Head of caudate nucleus (tissue), 42 donors: ENCODE measurements around the gene C22orf39.

Experiments used
- DNase-seq, 42 donors: peaks; one replicate each; pipeline versions ENCODE4 v3.0.0 to v3.0.0-alpha.2; 2020 to 2021; ENCODE audit warnings: mixed read lengths in 7 of 42
- intact Hi-C: fragments of 100-400 bp; cut with DNase I; formaldehyde crosslinking; loops from one replicate; pipeline ENCODE4 v1.15.0; 2022

The C22orf39 gene

GRCh38 chr22:19447330-19448075 lies at the start of gene C22orf39:
Gene C22orf39, minus strand, starts transcription at chr22:19447711. Its CDS starts 23 bp downstream, at chr22:19447688.
- DNase-seq = peak; percentile 90 to 98 (median 96)
- intact Hi-C loops = loop anchor here (2.0 to 10.0 kb wide), 2 partner anchors 15 to 303 kb away; partner anchors contain the start of genes ESS2 and MRPL40

- intact Hi-C loops = no loop called here
- DNase-seq = no peak
These were observed 49.7 kb upstream of the C22orf39 start for GRCh38 chr22:19497245-19497644.

DNA sequence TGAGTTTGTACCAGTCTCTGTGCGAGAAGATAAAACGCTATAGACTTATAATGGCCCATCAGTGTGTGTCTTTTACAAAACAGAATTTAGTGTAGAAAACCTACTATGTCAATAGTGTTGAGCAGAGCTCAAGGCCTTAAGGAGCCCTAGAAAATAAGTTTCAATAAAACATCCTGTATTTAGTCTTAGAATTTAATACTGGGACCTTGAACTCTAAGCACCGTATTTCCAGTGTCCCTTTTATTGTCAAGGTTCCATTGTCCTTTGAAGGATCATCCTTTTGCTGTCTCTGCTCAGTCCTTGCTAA lies 48.8 kb upstream of the C22orf39 start:
- intact Hi-C loops = no loop called here
- no peak for DNase-seq

DNA sequence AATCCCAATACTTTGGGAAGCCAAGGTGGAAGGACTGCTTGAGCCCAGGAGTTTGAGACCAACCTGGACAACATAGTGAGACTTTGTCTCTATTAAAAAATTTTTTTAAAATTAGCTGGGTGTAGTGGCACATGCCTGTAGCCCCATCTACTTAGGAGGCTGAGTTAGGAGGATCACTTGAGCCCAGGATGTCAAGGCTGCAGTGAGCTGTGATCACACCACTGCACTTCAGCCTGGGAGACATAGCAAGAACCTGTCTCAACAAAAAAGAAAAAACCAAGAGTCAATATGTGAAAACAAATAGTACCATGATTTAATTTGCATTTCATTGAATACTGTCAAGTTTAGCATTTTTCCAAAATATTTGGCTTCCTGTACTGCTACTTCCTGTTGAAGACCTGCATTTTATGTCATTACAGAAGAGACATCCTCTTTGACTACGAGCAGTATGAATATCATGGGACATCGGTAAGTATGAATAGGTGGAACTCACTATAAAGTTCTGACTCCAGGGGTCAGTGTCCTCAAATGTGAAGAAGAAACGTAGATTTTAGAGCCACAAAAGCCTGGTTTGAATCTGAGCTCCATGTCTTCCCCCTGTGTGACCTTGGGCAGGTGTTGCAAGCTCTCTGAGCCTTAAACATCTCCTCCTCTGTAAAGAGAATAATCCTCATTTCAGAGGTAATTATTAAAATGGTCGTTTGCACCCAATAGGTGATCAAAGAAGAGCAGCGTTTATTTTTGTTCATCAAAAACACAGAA lies 48.2 kb upstream of the C22orf39 start:
- DNase-seq = no peak

GRCh38 chr22:19494676-19495173 lies 47.2 kb upstream of the C22orf39 start:
- DNase-seq = no peak
- intact Hi-C loops = no loop called here

More for the DNA sequence above, 48.2 kb upstream of the C22orf39 start:
- intact Hi-C loops = no loop called here

DNA sequence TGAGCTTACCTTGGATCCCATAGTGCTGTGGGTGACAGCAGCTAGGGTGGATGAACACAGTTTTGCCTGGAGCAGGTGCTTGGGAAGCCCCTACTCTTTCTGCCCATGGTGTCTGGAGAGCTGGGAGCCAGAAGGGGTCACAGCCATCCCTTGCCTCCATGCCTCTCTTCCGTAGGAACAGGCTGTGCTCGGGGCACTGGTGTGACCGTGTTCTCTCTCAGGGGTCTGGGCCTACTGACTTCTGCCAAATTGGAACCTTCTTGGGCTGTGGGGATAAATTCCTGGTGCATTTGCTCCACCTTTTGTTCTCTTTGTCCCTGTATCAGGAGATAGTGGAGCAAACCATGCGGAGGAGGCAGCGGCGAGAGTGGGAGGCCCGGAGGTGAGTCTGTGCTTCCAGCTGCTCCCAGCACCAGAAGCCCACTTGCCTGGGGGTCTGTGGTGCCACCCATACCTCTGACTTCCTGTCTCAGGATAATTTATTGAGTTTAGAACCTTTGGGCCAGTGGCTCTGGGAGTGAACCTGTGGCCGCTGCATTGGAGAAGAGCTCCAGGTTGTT lies 46.6 kb upstream of the C22orf39 start:
- intact Hi-C loops = no loop called here
- DNase-seq = no peak

GRCh38 chr22:19492504-19493174 lies 45.1 kb upstream of the C22orf39 start:
- intact Hi-C loops = no loop called here
- no peak for DNase-seq

- intact Hi-C loops = no loop called here
- DNase-seq = no peak
These were observed 43.2 kb upstream of the C22orf39 start for GRCh38 chr22:19490628-19491230.

GRCh38 chr22:19488884-19489843 lies 41.7 kb upstream of the C22orf39 start:
- peak in 1 of 42 donors; percentile 30 for DNase-seq
- intact Hi-C loops = no loop called here

GRCh38 chr22:19488285-19488684 lies 40.8 kb upstream of the C22orf39 start:
- intact Hi-C loops = no loop called here
- DNase-seq = no peak

DNA sequence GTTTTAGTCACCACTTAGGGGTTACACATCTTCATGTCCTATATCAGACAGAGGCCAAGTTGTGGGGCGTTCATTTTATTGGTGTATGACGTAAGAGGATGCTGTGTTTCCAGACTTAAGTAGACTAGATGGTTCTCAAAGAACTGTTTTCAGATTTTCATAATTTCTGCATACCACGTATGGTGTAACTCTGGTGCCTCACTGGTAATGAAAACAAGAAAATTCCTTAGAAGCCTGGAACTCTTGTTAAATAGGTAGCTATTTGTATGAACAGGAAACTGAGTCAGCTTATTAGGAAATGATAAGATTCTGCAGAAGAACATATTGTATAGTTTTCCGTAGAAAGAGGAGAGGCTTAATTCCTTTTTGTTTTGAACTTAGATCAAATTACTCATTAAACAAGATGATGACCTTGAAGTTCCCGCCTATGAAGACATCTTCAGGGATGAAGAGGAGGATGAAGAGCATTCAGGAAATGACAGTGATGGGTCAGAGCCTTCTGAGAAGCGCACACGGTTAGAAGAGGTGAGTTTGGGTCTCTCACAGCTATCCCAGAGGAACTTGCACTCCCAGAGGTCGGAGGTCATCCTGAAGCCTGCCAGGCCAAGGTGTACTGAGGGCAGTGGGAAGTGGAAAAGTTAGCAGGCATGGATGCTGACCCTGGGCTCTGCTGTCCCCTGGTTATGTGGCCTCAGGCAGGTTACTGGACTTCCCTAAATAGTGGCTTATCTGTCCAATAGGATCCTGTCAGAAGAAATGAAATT lies 36.2 kb upstream of the C22orf39 start:
- DNase-seq = no peak
- intact Hi-C loops = no loop called here

- intact Hi-C loops = no loop called here
- peak in 1 of 42 donors; percentile 20 for DNase-seq
These were observed 34.8 kb upstream of the C22orf39 start for GRCh38 chr22:19482297-19482696.

- no peak for DNase-seq
- intact Hi-C loops = no loop called here
These were observed 33.3 kb upstream of the C22orf39 start for GRCh38 chr22:19480789-19481188.

- intact Hi-C loops = no loop called here
- DNase-seq = peak in 1 of 42 donors; percentile 14
These were observed 32.7 kb upstream of the C22orf39 start for GRCh38 chr22:19480173-19480568.

DNA sequence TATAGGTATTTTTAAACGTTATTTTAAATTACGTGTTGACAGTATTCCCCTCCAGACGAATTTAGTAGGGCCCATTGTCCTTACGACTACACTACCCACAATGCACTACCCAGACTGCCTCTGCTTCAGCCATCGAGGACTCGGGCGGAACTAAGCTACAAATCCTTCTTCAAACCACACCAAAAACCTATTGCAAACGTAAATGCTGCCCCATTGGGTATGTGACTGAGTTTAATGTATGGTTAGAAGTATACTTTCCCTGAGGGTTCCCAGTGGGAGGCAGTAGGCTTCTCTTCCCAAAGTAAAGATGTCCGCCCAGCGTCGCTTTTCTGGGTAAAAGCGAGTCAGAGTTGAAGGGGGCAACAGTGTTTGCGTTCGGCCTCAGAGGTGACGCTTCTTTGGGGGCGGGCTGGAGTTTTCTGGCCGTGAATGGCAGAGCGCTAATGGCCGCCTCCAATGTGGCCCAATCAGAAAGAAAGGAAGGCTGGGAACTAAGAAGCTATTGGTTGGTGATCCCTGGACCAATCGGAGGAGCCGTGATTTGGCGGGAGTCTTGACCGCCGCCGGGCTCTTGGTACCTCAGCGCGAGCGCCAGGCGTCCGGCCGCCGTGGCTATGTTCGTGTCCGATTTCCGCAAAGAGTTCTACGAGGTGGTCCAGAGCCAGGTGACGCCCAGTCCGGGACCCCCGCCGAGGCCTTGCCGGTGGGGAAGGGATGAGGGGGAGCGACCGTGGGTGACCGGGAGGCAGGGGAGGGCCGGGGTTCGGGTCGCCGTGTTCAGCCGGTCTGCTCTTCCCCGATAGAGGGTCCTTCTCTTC lies 32.1 kb upstream of the C22orf39 start, which contains the start of gene CDC45:
CDC45 (plus strand) TSS at position 566 of the 818 bp plus-strand sequence; CDS start at position 615, 49 bp downstream.
- intact Hi-C loops = loop anchor here (5.0 kb wide), 1 partner anchor 47 kb away; the partner anchor contains the start of genes HIRA and MRPL40
- peak; percentile 90 to 99 (median 98) for DNase-seq

GRCh38 chr22:19478901-19479354 lies 31.4 kb upstream of the C22orf39 start, which contains the start of gene UFD1:
Gene UFD1, minus strand, starts transcription at chr22:19479193. Its CDS starts 108 bp downstream, at chr22:19479085.
- peak; percentile 59 to 92 (median 84) for DNase-seq

More at GRCh38 chr22:19478901-19479354, 31.4 kb upstream of the C22orf39 start, which contains the start of gene UFD1:
- intact Hi-C loops = loop anchor here (5.0 kb wide), 1 partner anchor 47 kb away; the partner anchor contains the start of genes HIRA and MRPL40
